Body of pancreas (tissue), 4 donors: Measurements from ENCODE around the gene SCP2. TPM values are rescaled to one million over a fixed set of nuclear protein-coding genes. Genes with fewer than 3 reads are reported as not detected.

Experiments
- ATAC-seq: fragments of 150-250 bp; one replicate; pipeline ENCODE4 v1.9.1; 2016
- DNase-seq, 4 donors: peaks; one replicate each; pipeline ENCODE4 v3.0.0-alpha.2; 2019
- H3K27ac ChIP-seq, 4 donors: fragments of 200-600 bp; sonication (generic); 1 replicate in 3 of 4; 2 replicates in 1 of 4; pipeline versions ENCODE4 v1.5.1 to v1.6.1; 2016 to 2019; ENCODE audit warnings: mild to moderate bottlenecking in 1 of 4, mixed read lengths in 1 of 4, moderate library complexity in 1 of 4
- H3K27me3 ChIP-seq, 2 donors: fragments of 200-600 bp; sonication (generic); one replicate each; pipeline ENCODE4 v1.6.0; 2016; ENCODE audit warnings: mild to moderate bottlenecking in 1 of 2
- H3K36me3 ChIP-seq, 2 donors: fragments of 200-600 bp; sonication (generic); replicated peaks in 1 of 2; 2 replicates each; pipeline ENCODE4 v1.5.1; 2016; ENCODE audit warnings: low read depth in 2 of 2; ENCODE audit not compliant: insufficient read depth in 1 of 2
- H3K4me1 ChIP-seq: fragments of 200-600 bp; sonication (generic); one replicate; pipeline ENCODE4 v1.6.0; 2016
- H3K4me3 ChIP-seq, 2 donors: fragments of 200-600 bp; sonication (generic); 1 replicate in 1 of 2; 2 replicates in 1 of 2; pipeline ENCODE4 v1.5.1; 2016 to 2019
- H3K9me3 ChIP-seq, 3 donors: fragments of 200-600 bp; sonication (generic); 1 replicate in 2 of 3; 2 replicates in 1 of 3; pipeline ENCODE4 v1.5.1; 2016
- POLR2A ChIP-seq, 3 donors: fragments of 450-650 bp; IDR thresholded peaks; one replicate each; pipeline ENCODE4 v1.6.1; 2016; ENCODE audit warnings: antibody characterized with exemption in 3 of 3, mild to moderate bottlenecking in 2 of 3
- WGBS, 2 donors: methylation state at CpG; one replicate each; pipeline ENCODE4 v1.1.5; 2017; 5-methylcytosine and 5-hydroxymethylcytosine counted together
- intact Hi-C: fragments of 100-400 bp; cut with DNase I; formaldehyde crosslinking; loops from one replicate; pipeline ENCODE4 v1.15.1; 2023
- microRNA counts, 2 donors: library from miRNA; unstranded; fragments of <30 nt; microRNA quantifications; one replicate each; lab custom pipeline; 2017
- microRNA-seq, 2 donors: library from miRNA; unstranded; fragments of <30 nt; microRNA quantifications; one replicate each; pipeline ENCODE4, GENCODE V29; 2016; ENCODE audit warnings: borderline number of aligned reads in 2 of 2, borderline replicate concordance in 2 of 2
- small RNA-seq: library from RNA; depleted of rRNA; stranded (forward); fragments of <200 nt; gene quantifications from one replicate; pipeline ENCODE3, GENCODE V24; 2016
- total RNA-seq, 2 donors: library from RNA; depleted of rRNA; stranded (reverse); fragments of >200 nt; gene quantifications; one replicate each; pipeline ENCODE4 v1.1.0, GENCODE V29; 2016
- TF ChIP-seq, protein P1 (sequence below), 7 experiments: fragments of 450-650 bp in 4 of 7; fragments of 200-600 bp in 3 of 7; sonication (generic) in 3 of 7; IDR thresholded peaks; one replicate each; pipeline ENCODE4 v1.5.1; 2016 to 2019; ENCODE audit warnings: antibody characterized with exemption in 7 of 7

Gene SCP2
- total RNA-seq, 2 donors from 2014 or later = 87.4 to 90.3 TPM

DNA sequence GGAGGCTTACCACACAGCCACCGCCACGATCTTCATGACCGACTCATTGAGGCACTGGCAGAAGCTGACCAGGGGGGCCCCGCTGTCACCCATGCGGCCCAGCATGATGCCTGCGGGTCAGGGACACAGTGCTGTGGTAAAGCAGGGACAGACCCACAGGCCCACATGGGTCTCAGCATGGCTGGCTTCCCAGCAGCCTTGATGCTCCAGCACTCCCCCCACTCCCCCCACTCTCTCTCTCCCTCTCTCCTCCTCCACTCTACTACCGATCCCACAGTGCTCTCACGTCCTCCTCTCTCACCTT, 166.3 kb downstream of the SCP2 start:
- DNase-seq (no peak), ATAC-seq (no peak)
- Histone ChIP-seq H3K27ac (no peak overlapping the region), H3K27me3 (no peaks in the 10 kb centered on the region), H3K4me1 (peaks cover 5% of the 10 kb centered on the region), H3K4me3 (no peak overlapping the region), H3K36me3 (no peaks in the 10 kb centered on the region), H3K9me3 (no peaks in the 10 kb centered on the region)
- intact Hi-C loops = no loop called here
- WGBS, 2 donors = 90 to 92% methylated on average over 8 of the region's 8 CpGs
- no peak for TF ChIP-seq POLR2A (IDR thresholded peaks at IDR 0.05)
- TF ChIP-seq, protein P1, sequence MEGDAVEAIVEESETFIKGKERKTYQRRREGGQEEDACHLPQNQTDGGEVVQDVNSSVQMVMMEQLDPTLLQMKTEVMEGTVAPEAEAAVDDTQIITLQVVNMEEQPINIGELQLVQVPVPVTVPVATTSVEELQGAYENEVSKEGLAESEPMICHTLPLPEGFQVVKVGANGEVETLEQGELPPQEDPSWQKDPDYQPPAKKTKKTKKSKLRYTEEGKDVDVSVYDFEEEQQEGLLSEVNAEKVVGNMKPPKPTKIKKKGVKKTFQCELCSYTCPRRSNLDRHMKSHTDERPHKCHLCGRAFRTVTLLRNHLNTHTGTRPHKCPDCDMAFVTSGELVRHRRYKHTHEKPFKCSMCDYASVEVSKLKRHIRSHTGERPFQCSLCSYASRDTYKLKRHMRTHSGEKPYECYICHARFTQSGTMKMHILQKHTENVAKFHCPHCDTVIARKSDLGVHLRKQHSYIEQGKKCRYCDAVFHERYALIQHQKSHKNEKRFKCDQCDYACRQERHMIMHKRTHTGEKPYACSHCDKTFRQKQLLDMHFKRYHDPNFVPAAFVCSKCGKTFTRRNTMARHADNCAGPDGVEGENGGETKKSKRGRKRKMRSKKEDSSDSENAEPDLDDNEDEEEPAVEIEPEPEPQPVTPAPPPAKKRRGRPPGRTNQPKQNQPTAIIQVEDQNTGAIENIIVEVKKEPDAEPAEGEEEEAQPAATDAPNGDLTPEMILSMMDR (IDR thresholded peaks at IDR 0.05) = no peak

DNA sequence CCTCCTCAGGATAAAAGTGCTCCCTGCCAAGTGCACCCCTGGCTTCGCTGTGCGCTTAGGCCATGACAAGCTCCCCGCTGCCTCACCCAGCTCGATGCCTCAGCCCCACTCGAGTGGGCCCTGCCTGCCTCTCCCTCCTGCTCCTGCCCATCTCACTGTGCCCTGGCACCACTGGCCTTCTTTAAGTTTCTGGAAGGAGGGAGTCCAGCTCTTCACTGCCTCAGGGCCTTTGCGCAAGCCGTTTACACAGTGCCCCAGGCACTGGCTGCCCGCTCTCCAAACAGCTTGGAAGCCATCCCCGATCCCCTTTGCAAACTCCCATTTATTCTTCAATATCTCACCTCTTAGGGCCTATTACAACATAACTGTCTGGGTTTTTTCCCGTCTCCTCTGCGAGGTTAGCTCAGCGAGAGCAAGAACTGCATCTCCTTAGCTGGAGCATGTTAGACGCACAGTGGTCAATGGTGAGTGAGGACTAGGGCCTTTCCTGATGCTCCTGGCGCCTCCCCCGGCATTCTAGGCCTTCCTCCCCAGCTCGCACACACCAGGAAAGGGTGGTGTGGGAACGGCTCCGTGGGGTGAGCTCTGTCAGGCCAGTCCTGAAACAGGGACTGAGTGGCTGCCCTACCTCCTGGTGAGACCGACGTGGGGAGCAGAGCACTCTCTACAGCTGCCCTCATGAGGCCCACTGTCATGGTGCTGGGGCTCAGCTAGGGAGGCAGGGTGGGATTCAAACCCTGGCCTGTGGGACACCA, 166.9 kb downstream of the SCP2 start:
- WGBS, 2 donors = 86 to 93% methylated on average over 18 to 20 of the region's 20 CpGs
- no peaks in the 10 kb centered on the region for H3K9me3 ChIP-seq
- peaks cover 5% of the 10 kb centered on the region for H3K4me1 ChIP-seq

DNA sequence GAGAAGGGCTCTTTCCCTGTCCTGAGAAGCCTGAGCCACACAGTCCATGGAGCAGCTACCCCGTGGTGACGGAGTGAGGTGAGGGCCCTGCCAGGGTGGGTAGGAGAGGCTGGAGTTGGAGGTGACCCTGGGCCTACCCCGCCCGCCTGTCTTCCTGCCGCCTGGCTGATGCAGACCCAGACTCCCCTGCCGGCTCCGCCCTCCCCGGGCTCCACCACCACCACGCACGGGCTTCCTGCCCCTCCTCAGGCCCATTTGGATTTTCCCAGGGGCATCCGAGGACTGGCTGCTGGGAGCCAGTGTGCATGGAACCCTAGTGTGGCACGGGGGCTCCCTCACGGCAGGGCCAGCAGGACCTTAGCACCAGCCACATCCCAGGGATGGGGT, 167.4 kb downstream of the SCP2 start:
- ATAC-seq (no peak), DNase-seq (no peak)
- intact Hi-C loops = no loop called here
- WGBS, 2 donors = 70 to 81% methylated on average over 10 to 13 of the region's 13 CpGs
- Histone ChIP-seq H3K36me3 (no peaks in the 10 kb centered on the region), H3K27me3 (no peaks in the 10 kb centered on the region), H3K9me3 (no peaks in the 10 kb centered on the region), H3K4me1 (peaks cover 5% of the 10 kb centered on the region), H3K27ac (no peak overlapping the region), H3K4me3 (no peak overlapping the region)
- no peak for TF ChIP-seq POLR2A (IDR thresholded peaks at IDR 0.05)
- TF ChIP-seq, protein P1 (IDR thresholded peaks at IDR 0.05) = no peak

More for the DNA sequence above, 166.9 kb downstream of the SCP2 start:
- Histone ChIP-seq H3K27ac (no peak overlapping the region), H3K36me3 (no peaks in the 10 kb centered on the region), H3K4me3 (no peak overlapping the region), H3K27me3 (no peaks in the 10 kb centered on the region)
- DNase-seq (no peak), ATAC-seq (no peak)
- TF ChIP-seq, protein P1 (IDR thresholded peaks at IDR 0.05) = no peak
- TF ChIP-seq POLR2A (IDR thresholded peaks at IDR 0.05) = no peak
- intact Hi-C loops = no loop called here

MicroRNA genes within 50 kb of the gene (microRNA counts, 767-probe panel; counts per million panel counts)
- microRNA hsa-miR-1273f (lab: Ali Mortazavi, UCI) = 0 to 736 counts per million in 2 donors
- 0 to 736 counts per million in 2 donors for microRNA hsa-miR-1273g-5p (lab: Ali Mortazavi, UCI)

Small RNAs within 50 kb of the gene (microRNA-seq; reads per million reads assigned to microRNA genes)
- gene MIR1273F = 0 reads per million in 2 donors
- 0 reads per million in 2 donors for gene MIR1273G
- gene MIR5095 = 0 reads per million in 2 donors

Small RNAs within 50 kb of the gene (small RNA-seq; reads per million reads assigned to genes)
- gene AC099677.1 = not detected
- not detected for gene AC099677.2
- not detected for gene HIGD1AP11
- not detected for gene MIR1273F
- gene MIR1273G = not detected
- not detected for gene MIR5095

Other genes with a start within 250 kb of the SCP2 start
- gene COA7, start 228.9 kb upstream of the SCP2 start, total RNA-seq = 1 to 10 TPM; 4.3 to 6.0 TPM
- gene ZYG11B, start 200.8 kb upstream of the SCP2 start, total RNA-seq = 10 to 100 TPM; 16.3 to 16.5 TPM
- gene ZYG11A, start 84.5 kb upstream of the SCP2 start, total RNA-seq = not detected
- gene ECHDC2, start 5.5 kb upstream of the SCP2 start, total RNA-seq = 100 to 1,000 TPM; 143 to 189 TPM
- gene PODN, start 134.9 kb downstream of the SCP2 start, total RNA-seq = 100 to 1,000 TPM in 1 of 2 donors, 10 to 100 TPM in 1; 35.8 to 123 TPM
- gene SLC1A7, start 215.4 kb downstream of the SCP2 start, total RNA-seq = not detected